AG04450 (cell line): ENCODE measurements around the gene SLC29A3. TPM values are rescaled to one million over a fixed set of nuclear protein-coding genes. Genes with fewer than 3 reads are reported as not detected.
"Not testable (repeated sequence)": the region's sequence is repeated elsewhere in the genome, so short reads cannot be mapped to it uniquely, and the experiment has no call there.

Experiments used
- CTCF ChIA-PET: fragments of 300-600, 350-600 bp; formaldehyde crosslinking; extraction: SDS; loops from one replicate; lab custom pipeline; 2022; ENCODE audit warnings: antibody characterized with exemption, inconsistent platforms; lab: Charles Lee
- POLR2A ChIA-PET: fragments of 350-600 bp; formaldehyde crosslinking; extraction: SDS; loops from one replicate; lab custom pipeline; 2021; ENCODE audit warnings: antibody characterized with exemption, inconsistent platforms; lab: Yijun Ruan, JAX
- DNase-seq: peaks from one replicate; pipeline ENCODE4 v3.0.0-alpha.2; 2011; ENCODE audit warnings: low read depth, low spot score
- H3K27ac ChIP-seq: one replicate; pipeline ENCODE4 v1.5.1; 2012; ENCODE audit warnings: low read depth, low read length, control low read depth
- H3K27me3 ChIP-seq: one replicate; pipeline ENCODE4 v1.6.0; 2012; ENCODE audit warnings: low read length; ENCODE audit not compliant: control insufficient read depth, insufficient read depth
- H3K4me3 ChIP-seq: 2 replicates; pipeline ENCODE4 v1.5.1; 2011; ENCODE audit warnings: mild to moderate bottlenecking, low read depth, low read length, control low read depth
- H3K9me3 ChIP-seq: 2 replicates; pipeline ENCODE4 v1.5.1; 2012; ENCODE audit warnings: low read length; ENCODE audit not compliant: control insufficient read depth, insufficient read depth
- polyA plus RNA-seq: library from polyadenylated mRNA; depleted of rRNA; stranded (reverse); fragments of >200 nt; gene quantifications from 2 replicates; pipeline ENCODE4 v1.2.3, GENCODE V29; 2011
- TF ChIP-seq, protein P1 (sequence below): IDR thresholded peaks from 2 replicates; pipeline ENCODE4 v1.5.1; 2011; ENCODE audit warnings: low read depth, low read length, control low read depth, inconsistent platforms

SLC29A3 gene
- polyA plus RNA-seq, 1 experiment, result 2.4 TPM

GRCh38 chr10:71272056-71272771 lies 46.8 kb upstream of the SLC29A3 start:
- peak overlapping the region; percentile 21 for H3K27ac ChIP-seq
- no peak overlapping the region for H3K4me3 ChIP-seq
- H3K27me3 ChIP-seq, result no peaks in the 10 kb centered on the region
- TF ChIP-seq, protein P1, sequence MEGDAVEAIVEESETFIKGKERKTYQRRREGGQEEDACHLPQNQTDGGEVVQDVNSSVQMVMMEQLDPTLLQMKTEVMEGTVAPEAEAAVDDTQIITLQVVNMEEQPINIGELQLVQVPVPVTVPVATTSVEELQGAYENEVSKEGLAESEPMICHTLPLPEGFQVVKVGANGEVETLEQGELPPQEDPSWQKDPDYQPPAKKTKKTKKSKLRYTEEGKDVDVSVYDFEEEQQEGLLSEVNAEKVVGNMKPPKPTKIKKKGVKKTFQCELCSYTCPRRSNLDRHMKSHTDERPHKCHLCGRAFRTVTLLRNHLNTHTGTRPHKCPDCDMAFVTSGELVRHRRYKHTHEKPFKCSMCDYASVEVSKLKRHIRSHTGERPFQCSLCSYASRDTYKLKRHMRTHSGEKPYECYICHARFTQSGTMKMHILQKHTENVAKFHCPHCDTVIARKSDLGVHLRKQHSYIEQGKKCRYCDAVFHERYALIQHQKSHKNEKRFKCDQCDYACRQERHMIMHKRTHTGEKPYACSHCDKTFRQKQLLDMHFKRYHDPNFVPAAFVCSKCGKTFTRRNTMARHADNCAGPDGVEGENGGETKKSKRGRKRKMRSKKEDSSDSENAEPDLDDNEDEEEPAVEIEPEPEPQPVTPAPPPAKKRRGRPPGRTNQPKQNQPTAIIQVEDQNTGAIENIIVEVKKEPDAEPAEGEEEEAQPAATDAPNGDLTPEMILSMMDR, result no peak
- CTCF ChIA-PET, result interaction anchor here (0.7 to 4.4 kb wide), 3 partner anchors 12 to 63 kb away, joined by 3 to 38 read pairs (median 5); no protein-coding TSS in a partner anchor
- DNase-seq, result no peak
- POLR2A ChIA-PET, result no interaction called here
- H3K9me3 ChIP-seq, result no peaks in the 10 kb centered on the region; the same call in 1 of the 2 replicates

DNA sequence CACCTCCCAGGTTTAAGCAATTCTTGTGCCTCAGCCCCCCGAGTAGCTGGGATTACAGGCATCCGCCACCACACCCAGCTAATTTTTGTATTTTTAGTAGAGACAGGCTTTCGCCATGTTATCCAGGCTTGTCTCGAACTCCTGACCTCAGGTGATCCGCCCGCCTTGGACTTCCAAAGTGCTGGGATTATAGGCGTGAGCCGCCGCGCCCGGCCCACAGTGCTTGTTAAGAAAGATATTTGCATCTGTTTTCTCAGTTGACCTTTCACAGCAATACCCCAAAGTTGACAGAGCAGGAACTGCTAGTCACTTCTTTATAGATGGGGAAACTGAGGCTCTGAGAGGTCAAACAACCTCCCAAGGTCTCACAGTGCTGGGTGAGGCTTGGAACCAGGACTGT lies 46.1 kb upstream of the SLC29A3 start:
- H3K27me3 ChIP-seq, POLR2A ChIA-PET, H3K9me3 ChIP-seq, CTCF ChIA-PET, DNase-seq, H3K27ac ChIP-seq, H3K4me3 ChIP-seq: not testable (repeated sequence)

- no peaks in the 10 kb centered on the region; the same call in 1 of the 2 replicates for H3K9me3 ChIP-seq
- ChIA-PET POLR2A (no interaction called here), CTCF (no interaction called here)
- no peak for DNase-seq
- H3K27ac ChIP-seq, result no peak overlapping the region
- TF ChIP-seq, protein P1, result no peak
- no peaks in the 10 kb centered on the region for H3K27me3 ChIP-seq
- no peak overlapping the region for H3K4me3 ChIP-seq
Measured at GRCh38 chr10:71273506-71273905, 45.6 kb upstream of the SLC29A3 start.

DNA sequence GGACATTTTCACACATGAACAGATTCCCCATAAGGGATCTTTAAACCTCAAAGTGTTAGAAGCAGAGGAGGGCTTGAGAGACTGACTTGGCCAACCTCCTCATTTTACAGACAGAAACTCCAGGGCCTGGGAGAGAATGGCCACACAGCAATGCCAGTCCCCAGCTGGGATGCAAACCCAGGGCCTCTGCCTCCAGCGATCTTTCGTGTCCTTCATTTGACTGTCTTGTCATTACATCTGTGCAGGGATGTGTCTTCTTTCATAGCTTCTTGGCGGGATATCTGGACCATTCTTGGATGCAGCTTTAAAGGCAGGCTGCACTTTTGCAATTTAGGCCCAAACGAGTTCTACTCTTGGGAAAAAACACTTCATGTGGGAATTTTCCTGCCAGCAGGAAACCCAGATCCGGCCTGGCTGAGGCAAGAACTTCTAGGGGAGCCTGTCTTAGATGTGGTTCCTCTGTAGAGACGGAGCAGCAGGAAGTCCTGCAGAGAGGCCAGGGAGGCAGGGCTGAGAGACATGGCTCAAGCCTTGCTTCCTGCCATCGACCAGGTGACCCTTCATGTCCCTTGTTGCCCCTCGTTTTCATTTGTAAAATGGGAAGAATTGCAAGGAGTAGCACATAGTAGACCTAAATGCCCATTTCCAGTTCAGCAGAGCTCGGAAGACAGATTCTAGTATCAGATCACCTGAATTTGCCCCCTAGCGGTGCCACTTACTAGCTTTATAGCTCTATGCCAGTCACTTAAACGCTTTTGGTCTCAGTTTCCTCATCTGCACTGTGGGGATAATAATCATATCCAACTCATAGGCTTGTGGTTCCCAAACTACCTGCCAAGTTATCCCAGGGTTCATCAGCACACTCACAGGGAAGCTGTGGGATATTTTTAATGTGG lies 43.9 kb upstream of the SLC29A3 start:
- POLR2A ChIA-PET, result no interaction called here

GRCh38 chr10:71276873-71277272 lies 42.2 kb upstream of the SLC29A3 start:
- no peak overlapping the region for H3K27ac ChIP-seq
- H3K4me3 ChIP-seq, result no peak overlapping the region
- ChIA-PET CTCF (interaction anchor here (0.8 kb wide), 1 partner anchor 374 kb away, joined by 3 read pairs; no protein-coding TSS in a partner anchor), POLR2A (no interaction called here)
- TF ChIP-seq, protein P1, result no peak
- H3K27me3 ChIP-seq, result no peaks in the 10 kb centered on the region
- no peak for DNase-seq
- H3K9me3 ChIP-seq, result no peaks in the 10 kb centered on the region

More for the DNA sequence above, 43.9 kb upstream of the SLC29A3 start:
- Histone ChIP-seq H3K27me3 (no peaks in the 10 kb centered on the region), H3K27ac (no peak overlapping the region), H3K9me3 (no peaks in the 10 kb centered on the region; the same call in 1 of the 2 replicates), H3K4me3 (no peak overlapping the region)
- TF ChIP-seq, protein P1, result no peak
- CTCF ChIA-PET, result interaction anchor here (0.9 to 1.0 kb wide), 2 partner anchors 9 to 66 kb away, joined by 3 to 10 read pairs; no protein-coding TSS in a partner anchor
- no peak for DNase-seq
